Measurements from ENCODE around the gene EPYC.

Gene EPYC

GRCh38 chr12:91004872-91005271 lies at the start of gene EPYC:
Gene EPYC, minus strand, starts transcription at chr12:91004972. Its CDS starts 2,407 bp downstream, at chr12:91002565.
- no peak for DNase-seq

- DNase-seq = no peak
Observed at GRCh38 chr12:91053951-91054715, 49.4 kb upstream of the EPYC start.

GRCh38 chr12:91052026-91052425 lies 47.3 kb upstream of the EPYC start:
- DNase-seq = no peak

GRCh38 chr12:91044586-91044985 lies 39.8 kb upstream of the EPYC start:
- no peak for DNase-seq

- DNase-seq = no peak
Observed at GRCh38 chr12:91043408-91043807, 38.6 kb upstream of the EPYC start.

- DNase-seq = no peak
Observed at GRCh38 chr12:91040096-91040755, 35.5 kb upstream of the EPYC start.

GRCh38 chr12:91037276-91037675 lies 32.5 kb upstream of the EPYC start:
- DNase-seq = no peak

GRCh38 chr12:91033251-91033650 lies 28.5 kb upstream of the EPYC start:
- no peak for DNase-seq

GRCh38 chr12:91023326-91024004 lies 18.7 kb upstream of the EPYC start:
- DNase-seq = no peak

- DNase-seq = no peak
Observed at GRCh38 chr12:91021076-91021475, 16.3 kb upstream of the EPYC start.

GRCh38 chr12:91019455-91019854 lies 14.7 kb upstream of the EPYC start:
- no peak for DNase-seq

GRCh38 chr12:91017511-91018263 lies 12.9 kb upstream of the EPYC start:
- DNase-seq = no peak

GRCh38 chr12:91017043-91017442 lies 12.3 kb upstream of the EPYC start:
- DNase-seq = no peak

- DNase-seq = no peak
Observed at GRCh38 chr12:91009319-91009950, 4.7 kb upstream of the EPYC start.

GRCh38 chr12:91007531-91008290 lies 2.9 kb upstream of the EPYC start:
- no peak for DNase-seq

GRCh38 chr12:91003737-91004136 lies 1.0 kb downstream of the EPYC start:
- no peak for DNase-seq

GRCh38 chr12:91001306-91001705 lies 3.5 kb downstream of the EPYC start:
- DNase-seq = no peak

- no peak for DNase-seq
Observed at GRCh38 chr12:90999966-91000365, 4.8 kb downstream of the EPYC start.

- DNase-seq = no peak
Observed at GRCh38 chr12:90999527-90999926, 5.2 kb downstream of the EPYC start.

- DNase-seq = no peak
Observed at GRCh38 chr12:90995010-90995409, 9.8 kb downstream of the EPYC start.

GRCh38 chr12:90991952-90992465 lies 12.8 kb downstream of the EPYC start:
- no peak for DNase-seq

GRCh38 chr12:90990611-90991010 lies 14.2 kb downstream of the EPYC start:
- no peak for DNase-seq
